Right ventricle myocardium inferior (tissue), 1 donor: Measurements from ENCODE around the gene ALMS1. TPM values are rescaled to one million over a fixed set of nuclear protein-coding genes. Genes with fewer than 3 reads are reported as not detected.
A peak's percentile ranks its signal among the peaks of the same experiment; 100 is the strongest.
"Not testable (repeated sequence)": the region's sequence is repeated elsewhere in the genome, so short reads cannot be mapped to it uniquely, and the experiment has no call there.

Experiments
- ATAC-seq: fragments of 200-7000 bp; cut with Tn5 transposase; one replicate; pipeline ENCODE4 v1.9.1; 2020; ENCODE audit warnings: mild to moderate bottlenecking, moderate library complexity
- DNase-seq: peaks from one replicate; pipeline ENCODE4 v3.0.0; 2021; ENCODE audit errors: missing footprints
- intact Hi-C: fragments of 100-400 bp; cut with DNase I; formaldehyde crosslinking; loops from one replicate; pipeline ENCODE4 v1.11.0; 2022
- total RNA-seq: library from RNA; stranded (reverse); fragmentation: NEBNext Ultra II Directional; extraction: Animal tissue kit (Norgen Biotek cat#: 25700); gene quantifications from one replicate; pipeline ENCODE4 v1.2.1, GENCODE V29; 2021
- donor health status: DM: no; HTN: yes; CAD: no; lungs with severe emphysema.

The ALMS1 gene
- total RNA-seq, 1 donor from 2014 or later, result 7.9 TPM

- intact Hi-C loops, result no loop called here
- ATAC-seq, result no peak
- no peak for DNase-seq
Observed at GRCh38 chr2:73594251-73594650, 208.6 kb downstream of the ALMS1 start.

GRCh38 chr2:73601780-73602179, 216.1 kb downstream of the ALMS1 start:
- DNase-seq (no peak), ATAC-seq (no peak)
- intact Hi-C loops, result no loop called here

- DNase-seq, ATAC-seq, intact Hi-C loops: not testable (repeated sequence)
Observed at GRCh38 chr2:73603099-73603588, 217.5 kb downstream of the ALMS1 start.

- DNase-seq, ATAC-seq, intact Hi-C loops: not testable (repeated sequence)
Observed at GRCh38 chr2:73604589-73604988, 219.0 kb downstream of the ALMS1 start.

- DNase-seq (no peak), ATAC-seq (no peak)
- intact Hi-C loops, result no loop called here
Observed at GRCh38 chr2:73610111-73610510, 224.5 kb downstream of the ALMS1 start.

- intact Hi-C loops, result no loop called here
- no peak for DNase-seq
- peak; percentile 34 for ATAC-seq
Observed at GRCh38 chr2:73611193-73611592, 225.6 kb downstream of the ALMS1 start.

- no peak for DNase-seq
- intact Hi-C loops, result no loop called here
- ATAC-seq, result no peak
Observed at GRCh38 chr2:73611867-73612266, 226.2 kb downstream of the ALMS1 start.

GRCh38 chr2:73614105-73614504, 228.5 kb downstream of the ALMS1 start:
- ATAC-seq (no peak), DNase-seq (no peak)
- intact Hi-C loops, result no loop called here

GRCh38 chr2:73614997-73615396, 229.4 kb downstream of the ALMS1 start:
- ATAC-seq, result peak; percentile 34
- no peak for DNase-seq
- intact Hi-C loops, result no loop called here

GRCh38 chr2:73619925-73620324, 234.3 kb downstream of the ALMS1 start:
- intact Hi-C loops, ATAC-seq, DNase-seq: not testable (repeated sequence)

- intact Hi-C loops, ATAC-seq, DNase-seq: not testable (repeated sequence)
Observed at GRCh38 chr2:73624036-73624435, 238.4 kb downstream of the ALMS1 start.

GRCh38 chr2:73624625-73625024, 239.0 kb downstream of the ALMS1 start:
- ATAC-seq, intact Hi-C loops: not testable (repeated sequence)

GRCh38 chr2:73626237-73626636, 240.6 kb downstream of the ALMS1 start:
- ATAC-seq, DNase-seq, intact Hi-C loops: not testable (repeated sequence)

More at GRCh38 chr2:73624625-73625024, 239.0 kb downstream of the ALMS1 start:
- DNase-seq, result not testable (repeated sequence)

GRCh38 chr2:73628493-73628892, 242.9 kb downstream of the ALMS1 start:
- ATAC-seq, DNase-seq, intact Hi-C loops: not testable (repeated sequence)

GRCh38 chr2:73630662-73631266, 245.1 kb downstream of the ALMS1 start:
- DNase-seq, intact Hi-C loops: not testable (repeated sequence)
- ATAC-seq, result peak; percentile 46

- DNase-seq, intact Hi-C loops, ATAC-seq: not testable (repeated sequence)
Observed at GRCh38 chr2:73636977-73637376, 251.3 kb downstream of the ALMS1 start.

GRCh38 chr2:73638429-73638828, 252.8 kb downstream of the ALMS1 start:
- intact Hi-C loops, result no loop called here
- DNase-seq, result no peak
- ATAC-seq, result no peak

GRCh38 chr2:73640511-73640911, 254.9 kb downstream of the ALMS1 start:
- DNase-seq (no peak), ATAC-seq (peak; percentile 54)
- intact Hi-C loops, result no loop called here

GRCh38 chr2:73640946-73641766, 255.5 kb downstream of the ALMS1 start:
- intact Hi-C loops, result no loop called here
- no peak for DNase-seq
- ATAC-seq, result no peak

GRCh38 chr2:73641767-73642062, 256.1 kb downstream of the ALMS1 start:
- DNase-seq (no peak), ATAC-seq (no peak)
- intact Hi-C loops, result no loop called here
